IMR-90 (cell line): ENCODE data around the gene SLC22A31. TPM values are rescaled to one million over a fixed set of nuclear protein-coding genes. Genes with fewer than 3 reads are reported as not detected.

Experiments
- ATAC-seq: fragments of 200-7000 bp; cut with Tn5 transposase; 2 replicates; pipeline ENCODE4 v1.9.1; 2020; ENCODE audit warnings: low read depth, mild to moderate bottlenecking, moderate library complexity
- BruUV-seq: library from RNA; stranded (reverse); fragments of 400-500 nt; replicated peaks from 2 replicates; lab custom pipeline; 2021; lab: Mats Ljungman, UMichigan
- CTCF ChIA-PET: fragments of 300-600 bp; formaldehyde crosslinking; extraction: SDS; loops from one replicate; lab custom pipeline; 2021; ENCODE audit warnings: antibody characterized with exemption; lab: Yijun Ruan, JAX
- POLR2A ChIA-PET: fragments of 300-600 bp; sonication (Branson Sonifier 250); formaldehyde crosslinking; loops from one replicate; lab custom pipeline; 2022; ENCODE audit warnings: antibody characterized with exemption; ENCODE audit not compliant: unreplicated experiment; lab: Charles Lee
- DNase-seq: peaks from one replicate; pipeline ENCODE4 v3.0.0; 2013
- H2AFZ ChIP-seq: replicated peaks from 2 replicates; pipeline ENCODE3; 2013; ENCODE audit warnings: low read length, mild to moderate bottlenecking; ENCODE audit not compliant: poor library complexity
- H2AK5ac ChIP-seq: 2 replicates; pipeline ENCODE4 v1.6.1; 2013; ENCODE audit warnings: low read depth, low read length, inconsistent platforms
- H2AK9ac ChIP-seq: replicated peaks from 2 replicates; pipeline ENCODE3; 2013; ENCODE audit warnings: mild to moderate bottlenecking, low read depth, low read length, moderate library complexity; ENCODE audit not compliant: poor library complexity
- H2BK120ac ChIP-seq: 2 replicates; pipeline ENCODE4 v1.6.1; 2013; ENCODE audit warnings: low read depth, low read length, inconsistent platforms
- H2BK15ac ChIP-seq: 3 replicates; pipeline ENCODE4 v1.6.1; 2013; ENCODE audit warnings: low read depth, low read length, inconsistent platforms
- H2BK20ac ChIP-seq: 2 replicates; pipeline ENCODE4 v1.6.1; 2013; ENCODE audit warnings: low read depth, mild to moderate bottlenecking, inconsistent platforms, low read length, moderate library complexity
- H2BK5ac ChIP-seq: 2 replicates; pipeline ENCODE4 v1.6.1; 2013; ENCODE audit warnings: mild to moderate bottlenecking, low read depth, low read length, inconsistent platforms; ENCODE audit not compliant: poor library complexity, severe bottlenecking
- H3K14ac ChIP-seq: replicated peaks from 2 replicates; pipeline ENCODE4 v1.6.1; 2013; ENCODE audit warnings: low read depth, low read length, inconsistent platforms
- H3K18ac ChIP-seq: 2 replicates; pipeline ENCODE4 v1.6.1; 2013; ENCODE audit warnings: low read depth, low read length, control low read depth
- H3K23ac ChIP-seq: 2 replicates; pipeline ENCODE4 v1.6.1; 2013; ENCODE audit warnings: low read depth, low read length, inconsistent platforms
- H3K27ac ChIP-seq: 2 replicates; pipeline ENCODE4 v1.5.1; 2013; ENCODE audit warnings: mild to moderate bottlenecking, control low read depth, low read length; ENCODE audit not compliant: insufficient read depth
- H3K27me3 ChIP-seq: 2 replicates; pipeline ENCODE4 v1.6.1; 2013; ENCODE audit warnings: low read length; ENCODE audit not compliant: control insufficient read depth, insufficient read depth
- H3K36me3 ChIP-seq: 2 replicates; pipeline ENCODE4 v1.6.1; 2013; ENCODE audit warnings: low read length, mixed read lengths; ENCODE audit not compliant: control insufficient read depth, insufficient read depth
- H3K4ac ChIP-seq: 2 replicates; pipeline ENCODE4 v1.6.1; 2013; ENCODE audit warnings: low read depth, low read length, inconsistent platforms
- H3K4me1 ChIP-seq: 2 replicates; pipeline ENCODE4 v1.6.1; 2013; ENCODE audit warnings: low read length, mixed read lengths; ENCODE audit not compliant: control insufficient read depth, insufficient read depth
- H3K4me2 ChIP-seq: 2 replicates; pipeline ENCODE4 v1.6.1; 2013; ENCODE audit warnings: low read depth, mild to moderate bottlenecking, control low read depth, low read length, moderate library complexity
- H3K4me3 ChIP-seq: 2 replicates; pipeline ENCODE4 v1.5.1; 2013; ENCODE audit warnings: low read depth, mild to moderate bottlenecking, control low read depth, low read length, moderate library complexity; ENCODE audit not compliant: insufficient read depth
- H3K56ac ChIP-seq: 2 replicates; pipeline ENCODE4 v1.6.1; 2013; ENCODE audit warnings: low read length, inconsistent platforms; ENCODE audit not compliant: insufficient read depth; ENCODE audit errors: extremely low read depth
- H3K79me1 ChIP-seq, 2 experiments: 2 replicates each; pipeline ENCODE4 v1.6.1; 2013; ENCODE audit warnings: low read length in 2 of 2, inconsistent platforms in 1 of 2, low read depth in 1 of 2
- H3K9ac ChIP-seq: 2 replicates; pipeline ENCODE4 v1.6.1; 2013; ENCODE audit warnings: low read depth, low read length, control low read depth
- H3K9me1 ChIP-seq: 2 replicates; pipeline ENCODE4 v1.6.1; 2013; ENCODE audit warnings: low read length, inconsistent platforms; ENCODE audit not compliant: insufficient read depth
- H3K9me3 ChIP-seq: 2 replicates; pipeline ENCODE4 v1.6.1; 2013; ENCODE audit warnings: low read length; ENCODE audit not compliant: control insufficient read depth, insufficient read depth
- H4K20me1 ChIP-seq: 2 replicates; pipeline ENCODE4 v1.6.1; 2013; ENCODE audit warnings: low read length, inconsistent platforms; ENCODE audit not compliant: insufficient read depth
- H4K5ac ChIP-seq: 2 replicates; pipeline ENCODE4 v1.6.1; 2013; ENCODE audit warnings: mild to moderate bottlenecking, low read depth, low read length, control low read depth
- H4K8ac ChIP-seq, 2 experiments: 2 replicates each; pipeline ENCODE4 v1.6.1; 2013; ENCODE audit warnings: low read depth in 2 of 2, low read length in 2 of 2, control low read depth in 1 of 2, inconsistent platforms in 1 of 2
- H4K91ac ChIP-seq: 2 replicates; pipeline ENCODE4 v1.6.1; 2013; ENCODE audit warnings: low read depth, low read length, inconsistent platforms; ENCODE audit not compliant: insufficient read depth
- BHLHE40 ChIP-seq: fragments of 150-350 bp; IDR thresholded peaks from 2 replicates; pipeline ENCODE4 v1.6.1; 2016; ENCODE audit warnings: mild to moderate bottlenecking, low read depth, low read length
- CEBPB ChIP-seq: IDR thresholded peaks from 2 replicates; pipeline ENCODE4 v1.6.1; 2012; ENCODE audit warnings: low read depth, low read length, improper control_type of control experiment
- CHD1 ChIP-seq: IDR thresholded peaks from 2 replicates; pipeline ENCODE4 v1.6.1; 2012; ENCODE audit warnings: low read depth, low read length, improper control_type of control experiment
- CTCF ChIP-seq: conservative IDR thresholded peaks from 2 replicates; pipeline ENCODE4 v1.5.1; 2012; ENCODE audit warnings: mild to moderate bottlenecking, low read depth, low read length, improper control_type of control experiment
- ELK1 ChIP-seq: fragments of 150-350 bp; IDR thresholded peaks from 2 replicates; pipeline ENCODE4 v1.6.1; 2016; ENCODE audit warnings: low read depth, mild to moderate bottlenecking, low read length, moderate library complexity, borderline replicate concordance
- FOS ChIP-seq: fragments of 150-350 bp; IDR thresholded peaks from 2 replicates; pipeline ENCODE4 v1.6.1; 2016; ENCODE audit warnings: low read depth, low read length
- MAFK ChIP-seq: IDR thresholded peaks from 2 replicates; pipeline ENCODE4 v1.6.1; 2012; ENCODE audit warnings: low read depth, low read length, improper control_type of control experiment
- MAZ ChIP-seq: IDR thresholded peaks from 2 replicates; pipeline ENCODE4 v1.6.1; 2012; ENCODE audit warnings: low read depth, mild to moderate bottlenecking, low read length, improper control_type of control experiment, moderate library complexity, borderline replicate concordance
- POLR2A ChIP-seq: IDR thresholded peaks from 2 replicates; pipeline ENCODE4 v1.6.1; 2012; ENCODE audit warnings: mild to moderate bottlenecking, low read depth, low read length
- RAD21 ChIP-seq: IDR thresholded peaks from 2 replicates; pipeline ENCODE4 v1.6.1; 2012; ENCODE audit warnings: low read length, improper control_type of control experiment
- RCOR1 ChIP-seq: IDR thresholded peaks from 2 replicates; pipeline ENCODE4 v1.6.1; 2012; ENCODE audit warnings: mild to moderate bottlenecking, low read length, improper control_type of control experiment; ENCODE audit not compliant: insufficient replicate concordance
- RFX5 ChIP-seq: IDR thresholded peaks from 2 replicates; pipeline ENCODE4 v1.8.0; 2012; ENCODE audit warnings: low read depth, mild to moderate bottlenecking, low read length, moderate library complexity
- SMC3 ChIP-seq: fragments of 150-350 bp; IDR thresholded peaks from 2 replicates; pipeline ENCODE4 v1.6.1; 2016; ENCODE audit warnings: low read depth, mild to moderate bottlenecking, antibody characterized with exemption, low read length, moderate library complexity
- USF2 ChIP-seq: fragments of 150-350 bp; IDR thresholded peaks from 2 replicates; pipeline ENCODE4 v1.6.1; 2017; ENCODE audit warnings: mild to moderate bottlenecking, antibody characterized with exemption, low read length, low read depth
- WGBS, 2 experiments: methylation state at CpG; one replicate each; pipeline versions ENCODE4 v1.1.5 to v1.1.7; 2013; ENCODE audit warnings: missing lambda C conversion rate in 2 of 2; ENCODE audit not compliant: insufficient read length in 1 of 2; ENCODE audit errors: extremely low coverage in 2 of 2; 5-methylcytosine and 5-hydroxymethylcytosine counted together
- dilution Hi-C: fragments of 300-500 bp; cut with HindIII; formaldehyde crosslinking; loops from one replicate; pipeline ENCODE4 v1.14.3; 2018; ENCODE audit warnings: low sequenced_read_pairs; ENCODE audit not compliant: unreplicated experiment
- in situ Hi-C: fragments of 300-500 bp; cut with MboI; formaldehyde crosslinking; loops from 3 replicates; pipeline ENCODE4 v1.14.3; 2019; ENCODE audit warnings: low sequenced_read_pairs, inconsistent platforms, mixed read lengths
- intact Hi-C: fragments of 100-400 bp; cut with micrococcal nuclease; formaldehyde crosslinking; loops from 2 replicates; pipeline ENCODE4 v1.10.0; 2022
- polyA plus RNA-seq, 3 experiments: library from polyadenylated mRNA; depleted of rRNA; stranded (reverse); fragments of >200 nt; gene quantifications; 2 replicates each; pipeline ENCODE4 v1.2.3, GENCODE V29; 2012; ENCODE audit warnings: low replicate concordance in 1 of 3
- total RNA-seq: library from RNA; depleted of rRNA; stranded (reverse); fragments of >200 nt; gene quantifications from 2 replicates; pipeline ENCODE4 v1.2.3, GENCODE V29; 2012

SLC22A31 gene
- total and polyA plus RNA-seq, 2 of the 4 experiments (the other 2 are of a cell fraction), result 0.18 to 5.5 TPM

DNA sequence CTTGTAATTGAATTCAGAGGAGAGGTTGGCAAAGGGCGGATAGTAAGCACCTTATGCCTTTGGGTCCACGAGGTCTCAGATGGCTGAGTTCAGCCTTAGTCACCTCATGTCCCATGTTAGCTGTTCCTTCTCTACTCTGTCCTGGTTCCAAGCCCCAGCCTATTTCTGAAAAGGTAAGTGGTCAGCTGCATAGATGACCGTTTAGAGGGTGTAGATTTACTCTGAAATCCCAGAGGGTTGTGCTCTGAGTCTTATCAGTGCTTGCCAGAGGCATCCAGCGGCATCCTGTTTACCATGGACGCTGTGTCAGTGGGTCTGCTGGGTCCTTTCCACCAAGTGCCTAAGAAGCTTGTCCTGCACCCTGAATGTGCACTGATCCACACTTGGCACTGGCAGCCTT is 19.0 kb upstream of the SLC22A31 start:
- no peak overlapping the region for H2AK9ac ChIP-seq
- no peak for TF ChIP-seq CTCF
- no peak for TF ChIP-seq ELK1
- TF ChIP-seq BHLHE40, result no peak
- no peak for TF ChIP-seq CHD1
- no peak for TF ChIP-seq POLR2A
- TF ChIP-seq RAD21, result no peak
- no peak for TF ChIP-seq MAZ
- no peak for TF ChIP-seq SMC3
- no peak for TF ChIP-seq CEBPB
- no peak for TF ChIP-seq RFX5
- TF ChIP-seq MAFK, result no peak
- TF ChIP-seq RCOR1, result no peak
- no peak for TF ChIP-seq FOS
- TF ChIP-seq USF2, result no peak
- H2AK5ac ChIP-seq, result no peak overlapping the region
- peaks cover 3% of the 10 kb centered on the region; the same call in 1 of the 2 replicates for H4K20me1 ChIP-seq
- no peaks in the 10 kb centered on the region for H3K27me3 ChIP-seq
- H2AFZ ChIP-seq, result no peak overlapping the region
- no peak overlapping the region for H3K9ac ChIP-seq
- BruUV-seq, result no TSS peak
- no peak overlapping the region for H3K4me2 ChIP-seq
- H3K4me3 ChIP-seq, result no peak overlapping the region
- no peak overlapping the region for H3K14ac ChIP-seq
- H3K79me1 ChIP-seq, result peaks cover 27 to 52% of the 10 kb centered on the region in 2 experiments
- no peak overlapping the region for H3K27ac ChIP-seq
- no peak overlapping the region for H4K5ac ChIP-seq
- CTCF ChIA-PET, result no interaction called here
- POLR2A ChIA-PET, result no interaction called here
- no peaks in the 10 kb centered on the region for H3K4me1 ChIP-seq
- no peak overlapping the region for H4K8ac ChIP-seq
- H3K9me1 ChIP-seq, result peaks cover 3% of the 10 kb centered on the region; the same call in 1 of the 2 replicates
- no peak overlapping the region for H2BK120ac ChIP-seq
- no peak for ATAC-seq
- no peak overlapping the region for H3K4ac ChIP-seq
- H3K36me3 ChIP-seq, result peaks cover 31% of the 10 kb centered on the region
- H3K56ac ChIP-seq, result no peak overlapping the region
- no peak overlapping the region for H4K91ac ChIP-seq
- in situ Hi-C loops (loop anchor here (10.0 kb wide), 1 partner anchor 285 kb away; no protein-coding TSS in a partner anchor), dilution Hi-C loops (no loop called here), intact Hi-C loops (loop anchor here (5.0 kb wide), 1 partner anchor 407 kb away; the partner anchor contains the start of gene APRT)
- no peak overlapping the region for H2BK15ac ChIP-seq
- H3K23ac ChIP-seq, result no peak overlapping the region
- H2BK20ac ChIP-seq, result no peak overlapping the region
- 100% methylated on average over 2 of the region's 5 CpGs; no CpG with 5 or more reads in 1 of the 2 experiments for WGBS, 2 experiments
- H2BK5ac ChIP-seq, result no peak overlapping the region
- H3K18ac ChIP-seq, result no peak overlapping the region
- H3K9me3 ChIP-seq, result no peaks in the 10 kb centered on the region
- no peak for DNase-seq
